ENCODE measurements around the gene FOXK2. TPM values are rescaled to one million over a fixed set of nuclear protein-coding genes. Genes with fewer than 3 reads are reported as not detected.

The FOXK2 gene
- total RNA-seq, 2 experiments from 2014 or later = 32.5 to 33.7 TPM

GRCh38 chr17:82542439-82542838, 22.9 kb downstream of the FOXK2 start:
- H3K27ac Mint-ChIP-seq = no peak overlapping the region
- H3K36me3 Mint-ChIP-seq (ENCODE audit: low read depth) = peaks cover 5% of the 10 kb centered on the region
- peaks cover 42% of the 10 kb centered on the region for H3K4me1 Mint-ChIP-seq (ENCODE audit: low read depth)
- Histone ChIP-seq H3K9me3 (ENCODE audit: control insufficient read depth in 1 of 2, insufficient read depth in 1 of 2, low read length in 2 of 2) (no peaks in the 10 kb centered on the region), H3K27me3 (ENCODE audit: control insufficient read depth in 1 of 2, insufficient read depth in 2 of 2, low read length in 2 of 2) (no peaks in the 10 kb centered on the region), H3K4me3 (ENCODE audit: low read length) (no peak overlapping the region), H3K27ac (ENCODE audit: low read depth in 1 of 2, low read length in 2 of 2) (no peak overlapping the region), H3K4me1 (ENCODE audit: insufficient read depth, low read length) (peaks cover 18% of the 10 kb centered on the region), H3K36me3 (ENCODE audit: insufficient read depth, low read length) (no peaks in the 10 kb centered on the region)
- ATAC-seq (ENCODE audit: poor library complexity) (no peak), DNase-seq (no peak)
- no peaks in the 10 kb centered on the region for H3K27me3 Mint-ChIP-seq
- ChIA-PET CTCF (no interaction called here), POLR2A (interaction anchor here (1.1 kb wide), 1 partner anchor 23 kb away, joined by 4 read pairs; the partner anchor contains the start of gene FOXK2)
- no peak for TF ChIP-seq CTCF (IDR thresholded peaks at IDR 0.05)
- no peaks in the 10 kb centered on the region for H3K9me3 Mint-ChIP-seq
- intact Hi-C loops (cut with DNase I, micrococcal nuclease) = no loop called here
- no peak overlapping the region for H3K4me3 Mint-ChIP-seq

- no peak overlapping the region for H3K27ac Mint-ChIP-seq
- peaks cover 19% of the 10 kb centered on the region for H3K4me1 ChIP-seq (ENCODE audit: insufficient read depth, low read length)
- ATAC-seq (ENCODE audit: poor library complexity) (no peak), DNase-seq (no peak)
- H3K9me3 Mint-ChIP-seq = no peaks in the 10 kb centered on the region
- no peak overlapping the region for H3K4me3 ChIP-seq (ENCODE audit: low read length)
- TF ChIP-seq CTCF (IDR thresholded peaks at IDR 0.05) = no peak
- intact Hi-C loops (cut with DNase I, micrococcal nuclease) = no loop called here
- no peak overlapping the region for H3K27ac ChIP-seq (ENCODE audit: low read depth in 1 of 2, low read length in 2 of 2)
- no peaks in the 10 kb centered on the region for H3K27me3 ChIP-seq (ENCODE audit: control insufficient read depth in 1 of 2, insufficient read depth in 2 of 2, low read length in 2 of 2)
- no peaks in the 10 kb centered on the region for H3K27me3 Mint-ChIP-seq
- H3K9me3 ChIP-seq (ENCODE audit: control insufficient read depth in 1 of 2, insufficient read depth in 1 of 2, low read length in 2 of 2) = no peaks in the 10 kb centered on the region
- H3K36me3 ChIP-seq (ENCODE audit: insufficient read depth, low read length) = no peaks in the 10 kb centered on the region
- peaks cover 5% of the 10 kb centered on the region for H3K36me3 Mint-ChIP-seq (ENCODE audit: low read depth)
- H3K4me1 Mint-ChIP-seq (ENCODE audit: low read depth) = peaks cover 47% of the 10 kb centered on the region
- POLR2A ChIA-PET = no interaction called here
- CTCF ChIA-PET = interaction anchor here (1.1 to 1.5 kb wide), 2 partner anchors 9 to 15 kb away, joined by 3 read pairs; no protein-coding TSS in a partner anchor
- no peak overlapping the region for H3K4me3 Mint-ChIP-seq
Observed at GRCh38 chr17:82544431-82545070, 25.0 kb downstream of the FOXK2 start.

GRCh38 chr17:82545071-82545462, 25.5 kb downstream of the FOXK2 start:
- Histone ChIP-seq H3K27me3 (ENCODE audit: control insufficient read depth in 1 of 2, insufficient read depth in 2 of 2, low read length in 2 of 2) (no peaks in the 10 kb centered on the region), H3K4me1 (ENCODE audit: insufficient read depth, low read length) (peaks cover 19% of the 10 kb centered on the region), H3K9me3 (ENCODE audit: control insufficient read depth in 1 of 2, insufficient read depth in 1 of 2, low read length in 2 of 2) (no peaks in the 10 kb centered on the region), H3K27ac (ENCODE audit: low read depth in 1 of 2, low read length in 2 of 2) (no peak overlapping the region), H3K36me3 (ENCODE audit: insufficient read depth, low read length) (no peaks in the 10 kb centered on the region), H3K4me3 (ENCODE audit: low read length) (no peak overlapping the region)
- Mint-ChIP-seq H3K27ac (no peak overlapping the region), H3K36me3 (ENCODE audit: low read depth) (peaks cover 5% of the 10 kb centered on the region), H3K4me3 (no peak overlapping the region), H3K4me1 (ENCODE audit: low read depth) (peaks cover 49% of the 10 kb centered on the region), H3K27me3 (no peaks in the 10 kb centered on the region), H3K9me3 (no peaks in the 10 kb centered on the region)
- intact Hi-C loops (cut with DNase I, micrococcal nuclease) = no loop called here
- CTCF ChIA-PET = interaction anchor here (1.1 to 1.5 kb wide), 2 partner anchors 9 to 15 kb away, joined by 3 read pairs; no protein-coding TSS in a partner anchor
- no peak for TF ChIP-seq CTCF (IDR thresholded peaks at IDR 0.05)
- DNase-seq (no peak), ATAC-seq (ENCODE audit: poor library complexity) (no peak)
- POLR2A ChIA-PET = no interaction called here

Measured in CD4-positive, alpha-beta T cell (primary cell).